ENCODE data around the gene FNDC7. TPM values are rescaled to one million over a fixed set of nuclear protein-coding genes. Genes with fewer than 3 reads are reported as not detected.

Gene FNDC7
- total RNA-seq, 3 donors from 2014 or later: not detected

DNA sequence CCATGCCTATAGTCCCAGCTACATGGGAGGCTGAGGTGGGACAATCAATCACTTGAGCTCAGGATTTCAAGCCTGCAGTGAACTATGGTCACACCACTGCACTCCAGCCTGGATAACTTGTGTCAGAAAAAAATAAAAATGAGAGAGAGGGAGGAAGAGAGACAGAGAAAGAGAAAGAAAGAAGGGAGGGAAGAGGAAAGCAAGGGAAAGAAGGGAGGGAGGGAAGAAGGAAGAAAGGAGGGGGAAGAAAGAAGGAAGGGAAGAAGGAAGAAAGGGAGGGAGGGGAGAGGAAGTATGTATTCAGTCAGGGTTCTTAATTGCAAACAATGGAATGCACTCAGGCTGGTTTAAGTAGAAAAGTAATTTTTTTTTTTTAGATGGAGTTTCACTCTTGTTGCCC lies 43.9 kb upstream of the FNDC7 start:
- no peak overlapping the region for H3K27ac ChIP-seq
- H3K4me3 ChIP-seq: no peak overlapping the region
- TF ChIP-seq POLR2AphosphoS5 (IDR thresholded peaks at IDR 0.05) (no peak), POLR2A (IDR thresholded peaks at IDR 0.05) (no peak)
- TF ChIP-seq, protein P1, sequence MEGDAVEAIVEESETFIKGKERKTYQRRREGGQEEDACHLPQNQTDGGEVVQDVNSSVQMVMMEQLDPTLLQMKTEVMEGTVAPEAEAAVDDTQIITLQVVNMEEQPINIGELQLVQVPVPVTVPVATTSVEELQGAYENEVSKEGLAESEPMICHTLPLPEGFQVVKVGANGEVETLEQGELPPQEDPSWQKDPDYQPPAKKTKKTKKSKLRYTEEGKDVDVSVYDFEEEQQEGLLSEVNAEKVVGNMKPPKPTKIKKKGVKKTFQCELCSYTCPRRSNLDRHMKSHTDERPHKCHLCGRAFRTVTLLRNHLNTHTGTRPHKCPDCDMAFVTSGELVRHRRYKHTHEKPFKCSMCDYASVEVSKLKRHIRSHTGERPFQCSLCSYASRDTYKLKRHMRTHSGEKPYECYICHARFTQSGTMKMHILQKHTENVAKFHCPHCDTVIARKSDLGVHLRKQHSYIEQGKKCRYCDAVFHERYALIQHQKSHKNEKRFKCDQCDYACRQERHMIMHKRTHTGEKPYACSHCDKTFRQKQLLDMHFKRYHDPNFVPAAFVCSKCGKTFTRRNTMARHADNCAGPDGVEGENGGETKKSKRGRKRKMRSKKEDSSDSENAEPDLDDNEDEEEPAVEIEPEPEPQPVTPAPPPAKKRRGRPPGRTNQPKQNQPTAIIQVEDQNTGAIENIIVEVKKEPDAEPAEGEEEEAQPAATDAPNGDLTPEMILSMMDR (IDR thresholded peaks at IDR 0.05): no peak
- no peaks in the 10 kb centered on the region for H3K4me1 ChIP-seq
- no peaks in the 10 kb centered on the region for H3K27me3 ChIP-seq
- no peaks in the 10 kb centered on the region for H3K36me3 ChIP-seq
- intact Hi-C loops (cut with DNase I; ENCODE audit: low total_unique reads): no loop called here
- H3K9me3 ChIP-seq: no peaks in the 10 kb centered on the region
- DNase-seq (ENCODE audit: low spot score in 2 of 2): no peak

DNA sequence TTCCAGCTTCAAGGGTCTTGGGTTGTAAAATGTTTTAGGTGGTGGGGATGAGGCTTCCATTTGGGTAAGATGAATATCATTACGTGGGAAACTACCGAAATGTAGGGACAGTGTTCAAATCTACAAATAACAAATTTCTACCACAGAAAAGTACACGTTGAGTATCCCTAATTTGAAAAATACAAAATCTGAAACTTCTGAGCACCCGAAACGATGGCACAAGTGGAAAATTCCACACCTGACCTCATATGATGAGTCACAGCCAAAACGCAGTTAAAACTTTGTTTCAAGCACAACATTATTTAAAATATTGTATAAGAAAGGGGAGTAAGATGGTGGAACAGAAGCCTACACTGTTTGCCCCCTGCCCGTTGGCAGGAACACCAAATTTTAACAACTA lies 43.0 kb upstream of the FNDC7 start:
- Histone ChIP-seq H3K36me3 (no peaks in the 10 kb centered on the region), H3K9me3 (no peaks in the 10 kb centered on the region), H3K4me1 (no peaks in the 10 kb centered on the region), H3K4me3 (no peak overlapping the region), H3K27ac (no peak overlapping the region), H3K27me3 (no peaks in the 10 kb centered on the region)
- no peak for DNase-seq (ENCODE audit: low spot score in 2 of 2)
- intact Hi-C loops (cut with DNase I; ENCODE audit: low total_unique reads): no loop called here
- TF ChIP-seq, protein P1 (IDR thresholded peaks at IDR 0.05): no peak
- TF ChIP-seq POLR2A (IDR thresholded peaks at IDR 0.05): no peak
- TF ChIP-seq POLR2AphosphoS5 (IDR thresholded peaks at IDR 0.05): no peak

DNA sequence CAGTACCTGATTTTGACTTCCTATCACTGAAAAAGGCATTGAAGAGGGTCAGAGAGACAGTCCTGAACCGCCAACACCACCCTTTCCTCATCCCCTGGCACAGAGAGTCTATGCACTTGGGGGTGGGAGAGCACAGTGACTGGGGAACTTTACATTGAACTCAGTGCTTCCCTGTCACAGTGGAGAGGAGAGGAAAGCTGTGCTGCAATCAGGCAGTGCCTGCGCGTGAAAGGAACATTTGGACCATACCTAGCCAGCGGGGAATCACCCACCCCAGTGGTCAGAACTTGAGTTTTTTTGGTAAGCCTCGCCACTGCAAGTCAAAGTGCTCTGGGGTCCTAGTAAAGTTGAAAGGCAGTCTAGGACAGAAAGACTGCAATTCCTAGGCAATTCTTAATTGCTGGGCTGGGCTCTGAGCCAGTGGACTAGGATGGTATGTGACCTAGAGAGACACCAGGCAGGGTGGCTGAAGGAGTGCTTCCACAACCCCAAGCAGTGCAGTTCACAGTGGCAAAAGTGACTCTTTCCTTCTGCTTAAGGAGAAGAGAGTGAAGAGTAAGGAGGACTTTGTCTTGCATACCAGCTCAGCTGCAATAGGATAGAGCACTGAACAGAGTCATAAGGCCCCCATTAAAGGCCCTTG lies 42.5 kb upstream of the FNDC7 start:
- H3K36me3 ChIP-seq: no peaks in the 10 kb centered on the region
- DNase-seq (ENCODE audit: low spot score in 2 of 2): no peak
- H3K27ac ChIP-seq: no peak overlapping the region
- intact Hi-C loops (cut with DNase I; ENCODE audit: low total_unique reads): no loop called here
- H3K27me3 ChIP-seq: no peaks in the 10 kb centered on the region
- H3K9me3 ChIP-seq: no peaks in the 10 kb centered on the region
- TF ChIP-seq, protein P1 (IDR thresholded peaks at IDR 0.05): no peak
- no peak for TF ChIP-seq POLR2AphosphoS5 (IDR thresholded peaks at IDR 0.05)
- TF ChIP-seq POLR2A (IDR thresholded peaks at IDR 0.05): no peak
- no peaks in the 10 kb centered on the region for H3K4me1 ChIP-seq
- H3K4me3 ChIP-seq: no peak overlapping the region

DNA sequence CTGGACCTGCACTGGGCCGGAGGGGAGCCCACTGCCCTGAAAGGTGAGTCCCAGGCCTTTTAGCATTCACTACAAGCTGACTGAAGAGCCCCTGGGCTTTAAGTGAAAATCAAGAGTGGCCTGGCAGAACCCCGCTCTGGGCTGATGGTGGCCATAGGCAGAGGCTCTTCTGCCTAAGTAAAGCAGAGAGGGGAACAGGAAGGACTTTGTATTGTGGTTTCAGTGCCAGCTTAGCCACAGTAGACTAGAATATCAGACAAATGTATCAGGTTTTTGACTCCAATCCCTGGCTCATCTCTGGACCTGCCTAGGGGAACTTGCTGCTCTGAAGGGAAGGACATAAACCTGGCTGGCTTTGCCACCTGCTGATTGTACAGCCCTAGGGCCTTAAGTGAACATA lies 41.6 kb upstream of the FNDC7 start:
- no peaks in the 10 kb centered on the region for H3K36me3 ChIP-seq
- no peaks in the 10 kb centered on the region for H3K4me1 ChIP-seq
- intact Hi-C loops (cut with DNase I; ENCODE audit: low total_unique reads): no loop called here
- DNase-seq (ENCODE audit: low spot score in 2 of 2): no peak
- TF ChIP-seq POLR2AphosphoS5 (IDR thresholded peaks at IDR 0.05) (no peak), POLR2A (IDR thresholded peaks at IDR 0.05) (no peak)
- TF ChIP-seq, protein P1 (IDR thresholded peaks at IDR 0.05): no peak
- no peak overlapping the region for H3K27ac ChIP-seq
- no peaks in the 10 kb centered on the region for H3K27me3 ChIP-seq
- no peaks in the 10 kb centered on the region for H3K9me3 ChIP-seq
- no peak overlapping the region for H3K4me3 ChIP-seq

DNA sequence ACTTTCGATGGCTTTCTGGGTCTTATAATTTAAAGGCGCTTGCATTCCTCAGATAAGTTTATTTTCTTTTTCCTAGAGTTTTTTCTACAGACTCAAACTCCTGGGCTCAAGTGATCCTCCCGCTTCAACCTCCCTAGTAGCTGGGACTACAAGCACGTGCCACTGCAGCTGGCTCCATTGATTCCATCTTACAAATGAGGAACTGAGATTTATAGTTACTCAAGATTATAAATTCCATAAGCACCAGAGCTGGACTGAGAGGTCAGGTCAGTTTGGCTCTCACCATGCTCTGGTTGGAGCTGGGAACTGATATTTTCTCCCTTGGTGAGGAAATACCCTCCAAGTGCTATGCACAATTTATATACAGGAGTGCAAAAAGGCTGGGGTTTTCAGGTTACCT lies 34.0 kb upstream of the FNDC7 start:
- TF ChIP-seq, protein P1 (IDR thresholded peaks at IDR 0.05): no peak
- no peak for TF ChIP-seq POLR2A (IDR thresholded peaks at IDR 0.05)
- Histone ChIP-seq H3K27me3 (no peaks in the 10 kb centered on the region), H3K27ac (no peak overlapping the region), H3K4me1 (no peaks in the 10 kb centered on the region), H3K36me3 (no peaks in the 10 kb centered on the region), H3K4me3 (no peak overlapping the region), H3K9me3 (no peaks in the 10 kb centered on the region)
- no peak for DNase-seq (ENCODE audit: low spot score in 2 of 2)
- intact Hi-C loops (cut with DNase I; ENCODE audit: low total_unique reads): no loop called here

All from breast epithelium (tissue), 4 donors.